ENCODE data around the gene PPM1A.

Gene PPM1A

GRCh38 chr14:60227291-60227690 is 21.7 kb upstream of the PPM1A start:
- DNase-seq: no peak

DNA sequence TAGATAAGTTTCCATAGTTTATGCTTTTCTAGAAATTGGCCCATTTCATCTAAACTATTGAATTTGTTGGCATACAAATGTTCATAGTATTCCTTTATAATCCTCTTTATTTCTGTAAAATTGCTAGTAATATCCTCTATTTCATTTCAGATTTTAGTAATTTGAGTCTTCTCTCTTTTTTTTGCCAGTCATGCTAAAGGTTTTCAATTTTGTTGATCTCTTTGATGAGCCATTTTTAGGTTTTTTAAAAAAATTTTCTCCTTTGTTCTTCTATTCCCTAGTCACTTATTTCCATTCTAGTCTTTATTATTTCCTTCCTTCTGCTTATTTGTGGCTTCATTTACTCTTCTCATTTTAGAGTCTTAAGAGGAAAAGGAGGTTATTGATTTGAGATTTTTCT is 19.4 kb upstream of the PPM1A start:
- no peak for DNase-seq

GRCh38 chr14:60232185-60232584 is 16.8 kb upstream of the PPM1A start:
- DNase-seq: no peak

GRCh38 chr14:60233251-60233650 is 15.8 kb upstream of the PPM1A start:
- no peak for DNase-seq

DNA sequence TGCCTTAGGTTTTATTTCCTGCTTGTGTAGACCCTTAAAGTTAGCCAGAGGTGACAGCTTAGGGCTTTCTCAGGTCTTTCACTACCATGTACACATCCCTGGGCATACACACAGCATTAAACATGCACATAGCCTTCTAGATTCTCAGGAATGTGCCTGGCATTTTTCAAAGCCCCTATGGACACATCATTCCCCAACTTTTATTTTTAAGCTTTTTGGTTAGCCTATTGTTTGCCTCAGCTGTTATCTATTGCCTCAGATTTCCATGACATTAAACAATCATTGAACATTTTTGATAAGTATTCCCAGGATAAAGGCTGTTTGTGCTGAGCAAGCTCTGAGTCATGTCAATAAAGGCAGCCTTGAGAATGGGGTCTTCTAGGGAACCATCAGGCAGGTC is 15.1 kb upstream of the PPM1A start:
- no peak for DNase-seq

DNA sequence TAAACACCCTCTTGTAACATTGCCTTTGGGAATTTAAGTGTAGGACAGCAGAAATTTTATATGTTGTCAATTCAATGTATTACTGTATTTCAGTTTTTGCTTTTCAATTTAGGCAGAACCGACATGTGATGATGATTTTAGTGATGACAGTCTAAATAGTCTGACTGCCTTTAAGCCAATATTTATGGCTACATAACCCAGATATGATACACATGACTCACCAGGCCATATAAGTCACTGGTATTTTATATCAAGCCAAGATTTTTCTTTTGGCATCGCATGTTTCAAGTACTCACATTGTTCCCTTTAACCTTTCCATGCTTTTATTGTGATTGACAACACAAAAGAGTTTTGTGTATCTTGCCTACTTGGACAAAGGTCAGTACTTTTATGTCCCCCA is 13.6 kb upstream of the PPM1A start:
- no peak for DNase-seq

DNA sequence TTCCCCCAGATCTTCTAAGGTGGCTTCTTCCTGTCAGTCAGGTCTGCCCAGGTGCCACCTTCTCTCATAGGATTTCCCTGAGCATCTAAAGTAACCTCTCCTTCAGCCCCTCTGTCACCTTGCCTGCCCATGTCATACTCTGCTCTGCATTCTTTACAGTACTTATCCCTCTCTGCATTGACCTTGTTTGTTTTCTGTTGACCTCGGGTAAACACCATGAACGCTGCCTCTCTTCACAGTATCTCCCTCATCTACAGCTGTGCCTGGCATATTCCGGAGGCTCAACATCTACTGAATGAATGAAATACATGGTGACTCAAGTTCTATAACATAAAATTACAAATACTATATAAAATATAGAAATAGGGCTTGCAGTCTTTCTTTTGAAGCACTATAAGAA is 10.1 kb upstream of the PPM1A start:
- DNase-seq: no peak

GRCh38 chr14:60240139-60240856 is 8.7 kb upstream of the PPM1A start:
- no peak for DNase-seq

- no peak for DNase-seq
Measured at GRCh38 chr14:60241091-60241490, 7.9 kb upstream of the PPM1A start.

GRCh38 chr14:60242429-60242828 is 6.6 kb upstream of the PPM1A start:
- DNase-seq: no peak

DNA sequence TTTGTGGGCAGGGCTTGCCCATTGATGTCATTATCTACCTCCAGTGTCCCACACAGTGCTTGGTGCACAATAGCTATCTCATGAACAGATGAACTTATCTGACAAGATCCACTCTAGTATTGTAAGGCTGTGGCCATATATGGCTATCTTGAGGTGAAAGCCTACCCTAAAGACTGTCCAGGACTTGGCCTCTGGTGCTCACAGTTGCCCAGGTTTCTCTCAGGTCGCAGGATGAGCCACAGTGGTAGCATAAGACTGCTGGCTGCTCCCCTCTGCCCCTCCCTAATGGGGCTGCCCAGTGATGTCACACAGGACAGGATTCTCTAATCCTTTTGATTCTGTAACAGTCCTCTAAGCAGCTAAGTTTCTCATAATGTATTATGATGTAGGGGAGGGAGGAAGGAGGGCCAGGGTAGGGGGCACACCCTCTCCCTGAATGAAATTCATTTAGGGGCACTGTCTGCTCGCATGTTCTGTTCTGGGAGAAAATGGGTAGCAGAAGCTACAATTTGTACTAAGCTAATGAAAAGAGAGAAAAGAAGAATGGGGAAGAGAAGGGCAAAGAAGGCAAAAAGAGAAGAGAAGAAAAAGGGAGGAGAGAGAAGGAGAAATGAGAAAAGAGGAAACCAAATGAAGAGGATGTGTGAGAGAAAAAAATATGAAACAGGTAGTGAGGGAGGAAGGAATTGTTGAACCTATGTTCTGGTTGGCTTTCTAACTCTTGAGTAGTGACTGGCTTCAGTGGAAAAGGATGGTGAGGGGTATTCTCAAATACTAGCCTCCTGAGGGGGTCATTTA is 3.4 kb upstream of the PPM1A start:
- DNase-seq: no peak

DNA sequence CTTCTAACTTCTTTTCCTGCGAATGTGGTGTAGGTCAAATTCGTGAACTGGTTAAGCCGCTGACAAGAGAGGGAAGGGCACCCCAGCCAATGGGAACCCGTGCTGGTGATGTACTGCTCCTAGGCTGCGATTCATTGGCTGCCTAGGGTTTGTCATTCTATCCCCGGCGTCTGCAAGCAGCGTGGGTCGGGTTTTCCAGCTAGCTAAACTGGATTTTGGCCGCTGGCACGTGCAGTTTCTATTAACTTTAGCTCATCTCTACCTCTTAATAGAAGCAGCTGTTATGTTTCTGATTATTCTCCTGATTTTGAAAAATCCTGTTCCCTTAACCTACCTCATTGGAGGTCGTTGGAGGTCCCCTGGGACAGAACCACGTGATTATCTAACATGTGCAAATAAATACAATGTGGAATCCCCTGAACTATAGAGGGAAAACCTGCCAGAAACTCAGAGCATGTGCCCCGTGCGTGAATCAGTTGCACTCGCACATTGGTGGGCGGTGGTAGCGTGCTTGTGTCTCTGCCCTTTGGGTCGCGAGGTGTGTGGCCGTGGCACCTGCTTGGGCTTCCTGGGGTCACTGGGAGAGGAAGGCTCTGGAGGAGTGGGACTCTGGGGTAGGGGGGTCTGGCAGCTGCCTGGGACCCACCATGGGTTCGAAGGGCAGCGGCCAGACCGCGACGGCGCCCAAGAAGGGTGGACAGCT is 876 bp upstream of the PPM1A start:
- peak; percentile 88 for DNase-seq

GRCh38 chr14:60249321-60250256 is 568 bp downstream of the PPM1A start:
- peak; percentile 82 for DNase-seq

- DNase-seq: no peak
Measured at GRCh38 chr14:60250257-60251035, 1.4 kb downstream of the PPM1A start.

- no peak for DNase-seq
Measured at GRCh38 chr14:60251877-60252276, 2.9 kb downstream of the PPM1A start.

DNA sequence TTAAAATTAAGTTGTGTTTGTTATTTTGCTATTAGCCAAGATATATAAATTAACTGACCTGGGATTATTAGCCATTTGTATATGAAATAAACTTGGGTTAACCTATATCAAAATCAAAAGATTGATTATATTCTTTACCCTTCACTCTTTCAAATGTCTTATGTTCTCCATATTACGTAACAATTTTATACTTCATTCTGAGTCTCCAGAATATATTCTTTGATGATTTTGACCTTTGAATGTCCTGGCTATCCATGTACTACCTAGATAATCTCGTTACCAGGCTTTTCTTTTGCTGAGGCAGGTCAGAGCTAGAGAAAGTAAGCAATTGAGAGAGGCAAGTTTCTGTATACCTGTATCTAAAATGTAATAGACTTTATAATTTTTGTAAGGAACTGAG is 3.6 kb downstream of the PPM1A start:
- DNase-seq: no peak

DNA sequence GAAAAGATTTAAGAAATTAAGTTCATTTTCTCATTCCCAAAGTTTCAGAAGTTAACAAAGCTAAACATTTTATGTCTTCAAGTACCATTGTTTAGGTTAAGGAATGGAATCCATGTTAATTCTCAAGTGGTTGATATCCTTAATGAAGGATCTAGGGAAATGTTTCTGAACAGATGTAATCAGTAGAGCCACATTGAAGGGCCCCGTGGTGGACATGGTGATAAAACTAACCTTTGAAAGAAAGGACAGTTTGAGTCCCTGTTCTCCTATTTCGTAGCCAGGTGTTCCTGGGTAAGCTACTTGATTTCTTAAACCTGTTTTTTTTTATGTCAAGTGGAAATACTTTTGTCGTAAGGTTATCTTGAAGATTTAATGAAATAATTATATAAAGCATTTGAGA is 4.6 kb downstream of the PPM1A start:
- DNase-seq: no peak

GRCh38 chr14:60254176-60254575 is 5.2 kb downstream of the PPM1A start:
- no peak for DNase-seq

- no peak for DNase-seq
Measured at GRCh38 chr14:60257865-60258264, 8.8 kb downstream of the PPM1A start.

- no peak for DNase-seq
Measured at GRCh38 chr14:60265163-60265562, 16.1 kb downstream of the PPM1A start.

DNA sequence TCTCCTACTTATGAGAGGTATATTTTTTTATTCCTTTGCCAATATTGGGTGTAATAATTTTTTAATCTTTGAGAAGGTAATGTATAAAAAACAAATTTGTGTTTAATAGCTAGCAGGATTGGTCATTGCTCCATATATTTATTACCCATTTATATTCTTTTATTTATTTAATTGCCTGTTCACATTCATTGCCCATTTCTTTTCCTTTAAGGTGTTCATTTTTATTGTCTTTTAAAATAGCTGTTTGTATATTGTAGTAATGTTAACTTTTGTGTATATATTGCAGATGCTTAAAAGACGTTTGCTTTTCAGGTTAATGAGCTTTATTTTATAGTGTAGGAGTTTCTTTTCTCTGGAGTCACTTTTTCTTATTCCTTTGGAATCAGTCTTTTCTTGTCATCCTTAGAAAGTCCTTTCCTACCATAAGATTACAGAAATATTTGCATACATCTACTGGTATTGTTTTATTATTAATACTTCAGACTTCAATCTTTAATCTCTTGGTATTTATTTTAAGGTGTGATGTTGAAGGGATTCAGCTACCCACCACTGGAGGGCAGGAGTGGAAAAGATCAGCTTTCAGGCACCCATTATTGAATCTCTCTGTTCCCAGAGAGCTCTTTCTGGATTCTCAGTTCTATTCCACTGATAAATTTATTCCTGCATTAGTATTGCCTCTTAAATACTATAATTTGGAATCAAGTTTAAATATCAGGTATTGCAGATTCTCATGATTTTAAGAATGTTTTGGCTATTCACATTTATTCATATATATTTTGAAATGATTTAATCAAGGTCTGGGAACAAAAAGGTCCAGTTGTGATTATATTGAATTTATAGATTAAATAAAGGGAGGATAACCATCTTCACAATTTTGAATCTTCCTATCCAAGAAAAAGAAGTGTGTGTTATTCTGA is 17.3 kb downstream of the PPM1A start:
- peak; percentile 37 for DNase-seq
